Cardiac muscle cell (in vitro differentiated cells and primary cell): ENCODE measurements around the gene RPP14. TPM values are rescaled to one million over a fixed set of nuclear protein-coding genes. Genes with fewer than 3 reads are reported as not detected.
A peak's percentile ranks its signal among the peaks of the same experiment; 100 is the strongest.

Experiments used
- DNase-seq, 2 donors: peaks; one replicate each; pipeline versions ENCODE4 v3.0.0 to v3.0.0-alpha.2; 2010 to 2017; ENCODE audit warnings: low read depth in 1 of 2, low spot score in 1 of 2
- H3K27ac ChIP-seq: fragments of 200-600 bp; sonication (generic); 2 replicates; pipeline ENCODE4 v1.5.1; 2016
- H3K27me3 ChIP-seq: fragments of 200-600 bp; sonication (generic); 2 replicates; pipeline ENCODE4 v1.6.0; 2016; ENCODE audit warnings: control low read depth
- H3K36me3 ChIP-seq: fragments of 200-600 bp; sonication (generic); 2 replicates; pipeline ENCODE4 v1.5.1; 2016; ENCODE audit warnings: control low read depth
- H3K4me1 ChIP-seq: fragments of 200-600 bp; sonication (generic); 2 replicates; pipeline ENCODE4 v1.8.1; 2017; ENCODE audit warnings: low read depth, mild to moderate bottlenecking, mixed run types
- H3K4me3 ChIP-seq: fragments of 200-600 bp; sonication (generic); 2 replicates; pipeline ENCODE4 v1.5.1; 2016; ENCODE audit warnings: mild to moderate bottlenecking
- H3K9me3 ChIP-seq: fragments of 200-600 bp; sonication (generic); 2 replicates; pipeline ENCODE4 v1.5.1; 2017; ENCODE audit warnings: low read depth, mild to moderate bottlenecking, control low read depth
- CTCF ChIP-seq: IDR thresholded peaks from 2 replicates; pipeline ENCODE4 v1.5.1; 2012; ENCODE audit warnings: low read depth, mild to moderate bottlenecking, low read length
- polyA plus RNA-seq: library from polyadenylated mRNA; unstranded; fragments of >200 nt; fragmentation: Nextera tagmentation; extraction: Ambion mirVana; gene quantifications from 2 replicates; pipeline ENCODE4 v1.2.1, GENCODE V29; 2016
- total RNA-seq: library from RNA; depleted of rRNA; stranded (reverse); fragments of >200 nt; gene quantifications from 2 replicates; pipeline ENCODE4 v1.2.3, GENCODE V29; 2016

Gene RPP14
- 7.9 and 11.1 TPM in 2 replicates for total RNA-seq
- polyA plus RNA-seq = 14.2 TPM in 2 replicates

- peak; percentile 98 to 99 for DNase-seq
- peak; percentile 98 for TF ChIP-seq CTCF
- Histone ChIP-seq H3K4me3 (peak within 1 kb of the TSS; percentile 95), H3K36me3 (peaks cover 13% of the 10 kb centered on the region), H3K27me3 (no peaks in the 10 kb centered on the region), H3K4me1 (peaks cover 13% of the 10 kb centered on the region), H3K27ac (peak within 1 kb of the TSS; percentile 100), H3K9me3 (no peaks in the 10 kb centered on the region)
Measured at GRCh38 chr3:58305882-58306711, at the start of gene RPP14, which contains the start of gene HTD2. Gene RPP14 (plus strand): TSS chr3:58306245. CDS start chr3:58310330, 4,085 bp downstream. Gene HTD2 (plus strand): TSS chr3:58306520. CDS start chr3:58317614, 11,094 bp downstream.

- Histone ChIP-seq H3K27me3 (no peaks in the 10 kb centered on the region), H3K9me3 (no peaks in the 10 kb centered on the region), H3K27ac (no peak overlapping the region), H3K36me3 (peaks cover 8% of the 10 kb centered on the region), H3K4me1 (no peaks in the 10 kb centered on the region), H3K4me3 (no peak overlapping the region)
- DNase-seq = no peak
- no peak for TF ChIP-seq CTCF
Measured at GRCh38 chr3:58256511-58256910, 49.5 kb upstream of the RPP14 start.

GRCh38 chr3:58258392-58259055, 47.5 kb upstream of the RPP14 start:
- Histone ChIP-seq H3K4me1 (no peaks in the 10 kb centered on the region), H3K9me3 (no peaks in the 10 kb centered on the region), H3K27me3 (no peaks in the 10 kb centered on the region), H3K36me3 (peaks cover 8% of the 10 kb centered on the region), H3K27ac (no peak overlapping the region), H3K4me3 (no peak overlapping the region)
- TF ChIP-seq CTCF = no peak
- DNase-seq = peak in 1 of 2 donors; percentile 40

- peak in 1 of 2 donors; percentile 41 for DNase-seq
- no peak overlapping the region for H3K4me3 ChIP-seq
- no peak for TF ChIP-seq CTCF
- H3K27ac ChIP-seq = no peak overlapping the region
- no peaks in the 10 kb centered on the region for H3K4me1 ChIP-seq
- H3K27me3 ChIP-seq = no peaks in the 10 kb centered on the region
- peaks cover 8% of the 10 kb centered on the region for H3K36me3 ChIP-seq
- no peaks in the 10 kb centered on the region for H3K9me3 ChIP-seq
Measured at GRCh38 chr3:58260261-58260731, 45.7 kb upstream of the RPP14 start.

GRCh38 chr3:58260733-58261132, 45.3 kb upstream of the RPP14 start:
- H3K36me3 ChIP-seq = peaks cover 8% of the 10 kb centered on the region
- DNase-seq = no peak
- H3K9me3 ChIP-seq = no peaks in the 10 kb centered on the region
- no peak overlapping the region for H3K4me3 ChIP-seq
- H3K4me1 ChIP-seq = no peaks in the 10 kb centered on the region
- no peak overlapping the region for H3K27ac ChIP-seq
- no peak for TF ChIP-seq CTCF
- no peaks in the 10 kb centered on the region for H3K27me3 ChIP-seq
